ENCODE data around the gene OBSL1. TPM values are rescaled to one million over a fixed set of nuclear protein-coding genes. Genes with fewer than 3 reads are reported as not detected.

OBSL1 gene
- total and polyA plus RNA-seq, 10 of the 15 experiments (the other 5 are each of a cell fraction or from before 2014, with no cell fraction given), result 0.14 to 0.77 TPM; not detected in 8

GRCh38 chr2:219510512-219511135, 60.7 kb downstream of the OBSL1 start:
- Histone ChIP-seq H4K20me1 (ENCODE audit: control insufficient read depth, insufficient read depth) (no peaks in the 10 kb centered on the region), H3K27me3 (replicated peaks in 1 of 2; ENCODE audit: control insufficient read depth in 2 of 2, insufficient read depth in 2 of 2, low read length in 1 of 2) (peaks cover 12 to 14% of the 10 kb centered on the region in 2 experiments; a peak in 3 of 4 replicates), H3K4me2 (ENCODE audit: control insufficient read depth, insufficient read depth) (no peak overlapping the region), H3K36me3 (ENCODE audit: control insufficient read depth in 2 of 2, insufficient read depth in 2 of 2, low read length in 1 of 2) (no peaks in the 10 kb centered on the region; a peak in 1 of 4 replicates), H2AFZ (ENCODE audit: control insufficient read depth, low read depth, low read length) (no peak overlapping the region), H3K9ac (ENCODE audit: control insufficient read depth, insufficient read depth, low read length) (no peak overlapping the region), H3K4me1 (ENCODE audit: control insufficient read depth, insufficient read depth, low read length) (no peaks in the 10 kb centered on the region), H3K79me2 (ENCODE audit: control insufficient read depth, insufficient read depth, low read length) (no peaks in the 10 kb centered on the region), H3K4me3 (no peak overlapping the region), H3K27ac (ENCODE audit: control insufficient read depth, insufficient read depth) (no peak overlapping the region), H3K9me3 (replicated peaks; ENCODE audit: control insufficient read depth, insufficient read depth, low read length) (no peaks in the 10 kb centered on the region)
- ATAC-seq, result no peak
- in situ Hi-C loops (cut with MboI), result no loop called here
- ChIA-PET RAD21 (ENCODE audit: unreplicated experiment) (interaction anchor here (1.6 to 2.4 kb wide), 3 partner anchors 12 to 19 kb away, joined by 7 to 9 read pairs (median 8); partner anchors contain the start of gene GMPPA), SMC1A (ENCODE audit: uncharacterized antibody, unreplicated experiment) (no interaction called here), CTCF (interaction anchor here (0.7 to 3.4 kb wide), 8 partner anchors 9 to 30 kb away, joined by 3 to 26 read pairs (median 4); partner anchors contain the start of gene GMPPA), POLR2A (no interaction called here)
- WGBS (ENCODE audit: insufficient coverage, insufficient replicate concordance, low lambda C conversion rate, missing lambda C conversion rate), result 20% methylated on average over 11 of the region's 22 CpGs
- FAIRE-seq, result no peak
- no TSS peak for BruUV-seq (replicated peaks)
- intact Hi-C loops (cut with micrococcal nuclease; ENCODE audit: unreplicated experiment), result no loop called here
- no peak for DNase-seq (ENCODE audit: low read depth, low spot score)
- TF ChIP-seq ZBTB11 (CRISPR knock-in tag; IDR thresholded peaks at IDR 0.05) (no peak), BHLHE40 (IDR thresholded peaks at IDR 0.05; ENCODE audit: borderline replicate concordance in 1 of 2, low read depth in 2 of 2, low read length in 1 of 2) (no peak), ZBTB33 (IDR thresholded peaks at IDR 0.05) (no peak), MLLT1 (IDR thresholded peaks at IDR 0.05) (no peak), EED (IDR thresholded peaks at IDR 0.05; ENCODE audit: low read depth) (no peak), SUPT20H (IDR thresholded peaks at IDR 0.05; ENCODE audit: borderline replicate concordance, control insufficient read depth, low read depth, low read length) (no peak), SRF (IDR thresholded peaks at IDR 0.05; ENCODE audit: low read depth in 2 of 2, low read length in 2 of 2) (no peak), RELB (IDR thresholded peaks at IDR 0.05; ENCODE audit: low read depth) (no peak), PAX8 (IDR thresholded peaks at IDR 0.05) (no peak), ZZZ3 (IDR thresholded peaks at IDR 0.05; ENCODE audit: control insufficient read depth, insufficient read length, low read depth) (no peak), ATF2 (IDR thresholded peaks at IDR 0.05; ENCODE audit: low read length) (no peak), CEBPB (IDR thresholded peaks at IDR 0.05; ENCODE audit: borderline replicate concordance in 1 of 2, low read depth in 2 of 2, low read length in 2 of 2) (no peak)
